Esophagus muscularis mucosa (tissue), 4 donors: ENCODE data around the gene GADD45B. TPM values are rescaled to one million over a fixed set of nuclear protein-coding genes. Genes with fewer than 3 reads are reported as not detected.
"Not testable (repeated sequence)": the region's sequence is repeated elsewhere in the genome, so short reads cannot be mapped to it uniquely, and the experiment has no call there.

Experiments
- DNase-seq: peaks from one replicate; pipeline ENCODE4 v3.0.0-alpha.2; 2017; ENCODE audit errors: extremely low spot score
- H3K27ac ChIP-seq, 4 donors: fragments of 200-600 bp; sonication (generic); replicated peaks in 1 of 4; 1 replicate in 3 of 4; 2 replicates in 1 of 4; pipeline ENCODE4 v1.5.1; 2016 to 2019; ENCODE audit warnings: mild to moderate bottlenecking in 1 of 4
- H3K27me3 ChIP-seq, 4 donors: fragments of 200-600 bp; sonication (generic); one replicate each; pipeline versions ENCODE4 v1.5.1 to v1.6.0; 2016 to 2019
- H3K36me3 ChIP-seq, 4 donors: fragments of 200-600 bp; sonication (generic); one replicate each; pipeline ENCODE4 v1.5.1; 2016 to 2019
- H3K4me1 ChIP-seq, 4 donors: fragments of 200-600 bp; sonication (generic); one replicate each; pipeline ENCODE4 v1.5.1; 2016 to 2019
- H3K4me3 ChIP-seq, 4 donors: fragments of 200-600 bp; sonication (generic); 1 replicate in 2 of 4; 2 replicates in 2 of 4; pipeline ENCODE4 v1.5.1; 2016 to 2019; ENCODE audit warnings: mild to moderate bottlenecking in 4 of 4, moderate library complexity in 1 of 4
- H3K9me3 ChIP-seq, 4 donors: fragments of 200-600 bp; sonication (generic); 1 replicate in 3 of 4; 2 replicates in 1 of 4; pipeline ENCODE4 v1.5.1; 2016 to 2019
- EP300 ChIP-seq: sonication (generic); formaldehyde crosslinking; IDR thresholded peaks from one replicate; pipeline ENCODE4 v1.6.1; 2017; ENCODE audit warnings: antibody characterized with exemption
- POLR2A ChIP-seq: fragments of 450-650 bp; IDR thresholded peaks from one replicate; pipeline ENCODE4 v1.6.1; 2017; ENCODE audit warnings: antibody characterized with exemption, moderate library complexity, mild to moderate bottlenecking, low read depth
- POLR2AphosphoS5 ChIP-seq, 2 donors: sonication (generic); formaldehyde crosslinking; IDR thresholded peaks; one replicate each; pipeline ENCODE4 v1.6.1; 2017; ENCODE audit warnings: antibody characterized with exemption in 2 of 2
- WGBS: methylation state at CpG from one replicate; pipeline ENCODE4 v1.1.5; 2018; 5-methylcytosine and 5-hydroxymethylcytosine counted together
- intact Hi-C: fragments of 100-400 bp; cut with DNase I; formaldehyde crosslinking; loops from one replicate; pipeline ENCODE4 v1.15.1; 2023
- total RNA-seq, 4 donors: library from RNA; depleted of rRNA; stranded (reverse); fragments of >200 nt; gene quantifications; one replicate each; pipeline versions ENCODE4 v1.1.0 to v1.2.1, GENCODE V29; 2016
- TF ChIP-seq, protein P1 (sequence below), 3 experiments: fragments of 200-600 bp in 2 of 3; fragments of 450-650 bp in 1 of 3; sonication (generic) in 2 of 3; IDR thresholded peaks; one replicate each; pipeline ENCODE4 v1.5.1; 2017 to 2019; ENCODE audit warnings: antibody characterized with exemption in 3 of 3, mild to moderate bottlenecking in 2 of 3, moderate library complexity in 1 of 3

The GADD45B gene
- total RNA-seq, 4 donors from 2014 or later = 56.5 to 793 (median 90.5) TPM

GRCh38 chr19:2491130-2491801 lies 15.3 kb downstream of the GADD45B start:
- no peaks in the 10 kb centered on the region for H3K9me3 ChIP-seq
- WGBS = 55% methylated on average over 21 of the region's 23 CpGs
- H3K27ac ChIP-seq = peak overlapping the region in 2 of 4 donors; percentile 37 to 41
- H3K27me3 ChIP-seq = no peaks in the 10 kb centered on the region
- H3K4me3 ChIP-seq = no peak overlapping the region
- DNase-seq = no peak
- TF ChIP-seq EP300 (no peak), POLR2AphosphoS5 (IDR thresholded peaks at IDR 0.05) (peak in 1 of 2 donors; percentile 68), POLR2A (no peak)
- TF ChIP-seq, protein P1, sequence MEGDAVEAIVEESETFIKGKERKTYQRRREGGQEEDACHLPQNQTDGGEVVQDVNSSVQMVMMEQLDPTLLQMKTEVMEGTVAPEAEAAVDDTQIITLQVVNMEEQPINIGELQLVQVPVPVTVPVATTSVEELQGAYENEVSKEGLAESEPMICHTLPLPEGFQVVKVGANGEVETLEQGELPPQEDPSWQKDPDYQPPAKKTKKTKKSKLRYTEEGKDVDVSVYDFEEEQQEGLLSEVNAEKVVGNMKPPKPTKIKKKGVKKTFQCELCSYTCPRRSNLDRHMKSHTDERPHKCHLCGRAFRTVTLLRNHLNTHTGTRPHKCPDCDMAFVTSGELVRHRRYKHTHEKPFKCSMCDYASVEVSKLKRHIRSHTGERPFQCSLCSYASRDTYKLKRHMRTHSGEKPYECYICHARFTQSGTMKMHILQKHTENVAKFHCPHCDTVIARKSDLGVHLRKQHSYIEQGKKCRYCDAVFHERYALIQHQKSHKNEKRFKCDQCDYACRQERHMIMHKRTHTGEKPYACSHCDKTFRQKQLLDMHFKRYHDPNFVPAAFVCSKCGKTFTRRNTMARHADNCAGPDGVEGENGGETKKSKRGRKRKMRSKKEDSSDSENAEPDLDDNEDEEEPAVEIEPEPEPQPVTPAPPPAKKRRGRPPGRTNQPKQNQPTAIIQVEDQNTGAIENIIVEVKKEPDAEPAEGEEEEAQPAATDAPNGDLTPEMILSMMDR (IDR thresholded peaks at IDR 0.05) = no peak
- intact Hi-C loops = no loop called here
- H3K4me1 ChIP-seq = peaks cover 56 to 75% (median 69%) of the 10 kb centered on the region in 4 donors
- H3K36me3 ChIP-seq = no peaks in the 10 kb centered on the region

DNA sequence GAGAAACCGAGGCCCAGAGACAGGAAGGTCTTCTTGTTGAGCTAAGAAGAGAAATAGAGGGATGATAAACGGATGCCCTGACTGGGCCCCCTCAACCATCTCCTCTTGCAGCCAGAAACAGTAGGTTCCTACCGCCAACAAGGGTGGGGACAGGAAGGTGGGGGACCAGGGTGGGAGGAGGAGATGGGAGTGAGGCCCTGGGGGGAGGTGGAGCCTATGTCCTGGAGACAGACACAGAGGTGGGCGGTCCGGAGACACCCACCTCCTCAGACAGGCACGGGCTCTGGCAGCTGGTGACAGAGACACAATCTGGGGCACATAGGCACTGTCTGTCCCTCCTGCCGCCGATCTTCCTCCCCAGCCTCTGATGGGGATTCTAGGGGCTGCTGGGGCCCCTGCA lies 16.9 kb downstream of the GADD45B start:
- WGBS = 79% methylated on average over 8 of the region's 8 CpGs
- no peak for DNase-seq
- intact Hi-C loops = no loop called here
- Histone ChIP-seq H3K4me1 (peaks cover 56 to 73% (median 69%) of the 10 kb centered on the region in 4 donors), H3K27me3 (no peaks in the 10 kb centered on the region), H3K36me3 (no peaks in the 10 kb centered on the region), H3K4me3 (no peak overlapping the region), H3K27ac (peak overlapping the region in 2 of 4 donors; percentile 14 to 88), H3K9me3 (no peaks in the 10 kb centered on the region)
- TF ChIP-seq EP300 (no peak), POLR2A (no peak), POLR2AphosphoS5 (IDR thresholded peaks at IDR 0.05) (no peak)
- TF ChIP-seq, protein P1 (IDR thresholded peaks at IDR 0.05) = no peak

GRCh38 chr19:2493448-2493847 lies 17.5 kb downstream of the GADD45B start:
- 91% methylated on average over 14 of the region's 14 CpGs for WGBS
- Histone ChIP-seq H3K4me1 (peaks cover 50 to 67% (median 63%) of the 10 kb centered on the region in 4 donors), H3K27ac (peak overlapping the region; percentile 87 to 89 (median 88))
- H3K4me3 ChIP-seq, intact Hi-C loops, H3K36me3 ChIP-seq, H3K9me3 ChIP-seq, H3K27me3 ChIP-seq, DNase-seq: not testable (repeated sequence)

DNA sequence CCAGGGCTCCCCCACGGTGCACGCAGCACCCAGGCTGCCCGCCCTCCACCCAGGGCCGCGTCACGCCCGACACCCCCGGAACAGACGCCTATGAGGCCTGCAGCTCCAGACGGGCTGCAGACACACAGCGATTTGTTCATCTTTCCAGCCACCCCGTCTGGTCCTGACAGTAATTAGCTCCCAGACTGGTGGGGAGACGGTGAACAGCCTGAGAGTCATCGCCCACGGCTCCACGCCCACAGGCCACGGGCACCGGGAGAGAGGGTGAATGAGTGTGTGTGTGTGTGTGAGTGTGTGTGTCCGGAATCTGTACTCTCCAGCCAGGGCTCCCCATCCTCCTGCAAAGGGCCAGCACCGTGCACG lies 18.1 kb downstream of the GADD45B start:
- Histone ChIP-seq H3K27ac (peak overlapping the region; percentile 87 to 89 (median 88)), H3K4me1 (peaks cover 44 to 61% (median 57%) of the 10 kb centered on the region in 4 donors), H3K9me3 (no peaks in the 10 kb centered on the region), H3K36me3 (no peaks in the 10 kb centered on the region), H3K4me3 (peak overlapping the region; percentile 56 to 65 (median 60)), H3K27me3 (no peaks in the 10 kb centered on the region)
- DNase-seq = no peak
- intact Hi-C loops = no loop called here
- WGBS = 35% methylated on average over 13 of the region's 21 CpGs
- TF ChIP-seq, protein P1 (IDR thresholded peaks at IDR 0.05) = no peak

DNA sequence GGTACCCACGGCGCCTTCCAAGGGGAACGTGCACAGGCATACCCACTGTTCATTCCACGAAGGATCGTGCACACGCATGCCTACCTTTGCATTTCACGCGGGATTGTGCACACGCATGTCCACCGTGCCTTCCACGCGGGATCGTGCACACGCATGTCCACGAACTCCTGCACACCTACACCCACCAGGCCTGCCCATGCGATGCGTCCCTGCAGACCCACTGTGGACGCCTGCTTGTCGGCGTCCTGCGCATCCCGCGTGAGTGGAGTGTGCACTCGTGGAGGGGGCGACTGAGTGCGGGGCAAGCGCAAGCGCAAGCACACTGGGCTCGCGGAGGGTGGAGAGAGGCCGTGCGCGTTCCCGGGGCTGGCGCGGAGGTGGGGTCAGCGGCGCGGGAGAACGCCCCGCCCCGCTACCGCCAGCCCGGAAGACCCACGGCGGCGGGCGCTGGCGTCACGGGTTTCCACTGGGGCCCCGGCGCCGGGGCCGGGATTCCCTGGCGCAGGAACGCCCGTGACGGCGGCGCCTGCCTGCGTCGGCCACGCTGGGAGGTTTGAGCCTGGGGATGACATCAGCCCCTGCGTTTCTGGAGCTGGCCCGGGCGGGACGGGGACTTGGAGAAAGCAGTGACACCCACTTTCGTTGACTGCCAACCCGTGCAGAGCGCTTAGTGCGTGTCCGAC lies 18.7 kb downstream of the GADD45B start:
- peak overlapping the region; percentile 87 to 89 (median 88) for H3K27ac ChIP-seq
- DNase-seq = no peak
- intact Hi-C loops = loop anchor here (5.0 kb wide), 1 partner anchor 43 kb away; no protein-coding TSS in a partner anchor
- peak overlapping the region; percentile 56 to 65 (median 60) for H3K4me3 ChIP-seq
- no peaks in the 10 kb centered on the region for H3K36me3 ChIP-seq
- TF ChIP-seq POLR2AphosphoS5 (IDR thresholded peaks at IDR 0.05) = peak in 1 of 2 donors; percentile 60
- no peak for TF ChIP-seq POLR2A
- peak; percentile 34 for TF ChIP-seq EP300
- no peaks in the 10 kb centered on the region for H3K27me3 ChIP-seq
- 15% methylated on average over 4 of the region's 72 CpGs for WGBS
- H3K9me3 ChIP-seq = no peaks in the 10 kb centered on the region
- H3K4me1 ChIP-seq = peaks cover 40 to 56% (median 52%) of the 10 kb centered on the region in 4 donors
